GM19238 (cell line): ENCODE data around the gene OR10G2.
"Not testable (repeated sequence)": the region's sequence is repeated elsewhere in the genome, so short reads cannot be mapped to it uniquely, and the experiment has no call there.

Source experiments
- DNase-seq: peaks from one replicate; pipeline ENCODE4 v3.0.0; 2011; ENCODE audit warnings: low spot score; ENCODE audit not compliant: insufficient read length

The OR10G2 gene

GRCh38 chr14:21634840-21635239 is at the start of gene OR10G2:
Gene OR10G2, minus strand, starts transcription at chr14:21634940. Its CDS starts 98 bp downstream, at chr14:21634842.
- no peak for DNase-seq

- no peak for DNase-seq
Measured at GRCh38 chr14:21680072-21680471, 45.3 kb upstream of the OR10G2 start.

- DNase-seq, result no peak
Measured at GRCh38 chr14:21675566-21675965, 40.8 kb upstream of the OR10G2 start.

GRCh38 chr14:21673718-21674117 is 39.0 kb upstream of the OR10G2 start, which contains the start of gene OR4E1:
Gene OR4E1, minus strand, starts transcription at chr14:21673818. Its CDS starts 2,883 bp downstream, at chr14:21670935.
- DNase-seq, result no peak

GRCh38 chr14:21672116-21672515 is 37.4 kb upstream of the OR10G2 start:
- DNase-seq, result no peak

- DNase-seq, result no peak
Measured at GRCh38 chr14:21671371-21671770, 36.6 kb upstream of the OR10G2 start.

- no peak for DNase-seq
Measured at GRCh38 chr14:21669284-21669683, 34.5 kb upstream of the OR10G2 start.

GRCh38 chr14:21668377-21668776 is 33.6 kb upstream of the OR10G2 start:
- DNase-seq, result no peak

- DNase-seq, result no peak
Measured at GRCh38 chr14:21656980-21657379, 22.2 kb upstream of the OR10G2 start.

GRCh38 chr14:21654215-21654614 is 19.5 kb upstream of the OR10G2 start:
- no peak for DNase-seq

- no peak for DNase-seq
Measured at GRCh38 chr14:21653331-21653885, 18.7 kb upstream of the OR10G2 start, which contains the start of gene OR4E2. Gene OR4E2, plus strand, starts transcription at chr14:21653835. Its CDS starts 11,248 bp downstream, at chr14:21665083.

- no peak for DNase-seq
Measured at GRCh38 chr14:21652209-21652808, 17.6 kb upstream of the OR10G2 start.

- no peak for DNase-seq
Measured at GRCh38 chr14:21647380-21647779, 12.6 kb upstream of the OR10G2 start.

- no peak for DNase-seq
Measured at GRCh38 chr14:21643407-21643806, 8.7 kb upstream of the OR10G2 start.

GRCh38 chr14:21642683-21643082 is 7.9 kb upstream of the OR10G2 start:
- no peak for DNase-seq

- no peak for DNase-seq
Measured at GRCh38 chr14:21631084-21631483, 3.7 kb downstream of the OR10G2 start.

GRCh38 chr14:21630503-21630902 is 4.2 kb downstream of the OR10G2 start:
- not testable (repeated sequence) for DNase-seq

GRCh38 chr14:21626491-21627230 is 8.1 kb downstream of the OR10G2 start:
- DNase-seq, result no peak

GRCh38 chr14:21617614-21618013 is 17.1 kb downstream of the OR10G2 start:
- DNase-seq, result no peak

- no peak for DNase-seq
Measured at GRCh38 chr14:21614240-21614639, 20.5 kb downstream of the OR10G2 start.

- no peak for DNase-seq
Measured at GRCh38 chr14:21612324-21612723, 22.4 kb downstream of the OR10G2 start.

- DNase-seq, result not testable (repeated sequence)
Measured at GRCh38 chr14:21602181-21602580, 32.6 kb downstream of the OR10G2 start.
